Measurements from ENCODE around the gene MAN1C1. TPM values are rescaled to one million over a fixed set of nuclear protein-coding genes. Genes with fewer than 3 reads are reported as not detected.

Gene MAN1C1
- polyA plus RNA-seq, 1 of the 3 experiments (the other 2 are of a cell fraction), result 0.20 TPM

GRCh38 chr1:25792115-25792514 lies 175.5 kb downstream of the MAN1C1 start:
- Histone ChIP-seq H3K27me3 (ENCODE audit: insufficient read depth) (peaks cover 5% of the 10 kb centered on the region; the same call in 1 of the 2 replicates), H3K9me3 (no peaks in the 10 kb centered on the region), H3K27ac (ENCODE audit: low read depth in 2 of 2, low read length in 1 of 2) (no peak overlapping the region), H3K36me3 (replicated peaks in 1 of 2; ENCODE audit: control insufficient read depth in 1 of 2, insufficient read depth in 2 of 2, low read length in 1 of 2) (no peaks in the 10 kb centered on the region), H3K9me2 (no peaks in the 10 kb centered on the region), H2AFZ (ENCODE audit: low read depth) (no peak overlapping the region), H3K4me2 (no peak overlapping the region), H4K20me1 (ENCODE audit: insufficient read depth) (no peaks in the 10 kb centered on the region), H3K4me3 (ENCODE audit: low read depth in 2 of 2, low read length in 1 of 2) (no peak overlapping the region), H3K9ac (no peak overlapping the region), H3F3A (replicated peaks; ENCODE audit: insufficient read depth) (no peaks in the 10 kb centered on the region), H3K79me2 (ENCODE audit: insufficient read depth) (no peaks in the 10 kb centered on the region), H3K4me1 (ENCODE audit: control insufficient read depth in 1 of 2, insufficient read depth in 2 of 2, low read depth in 1 of 2, low read length in 1 of 2) (peaks cover 0 to 15% of the 10 kb centered on the region in 2 experiments; a peak in 1 of 4 replicates)
- DNase-seq, result no peak
- POLR2A ChIA-PET, result no interaction called here
- CTCF ChIA-PET, result interaction anchor here (1.0 to 1.7 kb wide), 2 partner anchors 26 to 184 kb away, joined by 3 to 4 read pairs; no protein-coding TSS in a partner anchor
- 70% methylated on average over 4 of the region's 4 CpGs for WGBS (ENCODE audit: low lambda C conversion rate)
- TF ChIP-seq IRF3 (IDR thresholded peaks at IDR 0.05; ENCODE audit: low read depth, low read length), result no peak
- no peak for TF ChIP-seq MXI1 (IDR thresholded peaks at IDR 0.05; ENCODE audit: low read depth, low read length)
- no peak for TF ChIP-seq CTCF (IDR thresholded peaks at IDR 0.05)

- no peaks in the 10 kb centered on the region for H3F3A ChIP-seq (replicated peaks; ENCODE audit: insufficient read depth)
- CTCF ChIA-PET, result interaction anchor here (0.7 to 1.1 kb wide), 3 partner anchors 13 to 179 kb away, joined by 3 read pairs; no protein-coding TSS in a partner anchor
Measured at GRCh38 chr1:25793585-25794170, 177.1 kb downstream of the MAN1C1 start.

More at GRCh38 chr1:25793585-25794170, 177.1 kb downstream of the MAN1C1 start:
- TF ChIP-seq FOXM1 (IDR thresholded peaks at IDR 0.05; ENCODE audit: low read depth), result no peak
- TF ChIP-seq CTCF (IDR thresholded peaks at IDR 0.05), result no peak
- no peak for TF ChIP-seq EZH2phosphoT487 (IDR thresholded peaks at IDR 0.05; ENCODE audit: borderline replicate concordance, low read depth)
- TF ChIP-seq EP300 (IDR thresholded peaks at IDR 0.05; ENCODE audit: borderline replicate concordance in 1 of 2, low read depth in 1 of 2, low read length in 1 of 2), result no peak
- no peak for TF ChIP-seq GABPA (IDR thresholded peaks at IDR 0.05; ENCODE audit: low read depth)
- no peak for TF ChIP-seq GATA2 (CRISPR knock-in tag; IDR thresholded peaks at IDR 0.05)
- TF ChIP-seq IRF3 (IDR thresholded peaks at IDR 0.05; ENCODE audit: low read depth, low read length), result no peak
- no peak for TF ChIP-seq SIN3A (IDR thresholded peaks at IDR 0.05; ENCODE audit: borderline replicate concordance, low read depth, low read length)
- TF ChIP-seq RXRA (IDR thresholded peaks at IDR 0.05; ENCODE audit: borderline replicate concordance, low read depth), result no peak
- no peaks in the 10 kb centered on the region for H4K20me1 ChIP-seq (ENCODE audit: insufficient read depth)
- no peaks in the 10 kb centered on the region for H3K79me2 ChIP-seq (ENCODE audit: insufficient read depth)
- H3K9ac ChIP-seq, result no peak overlapping the region
- H3K9me3 ChIP-seq, result no peaks in the 10 kb centered on the region
- H3K27me3 ChIP-seq (ENCODE audit: insufficient read depth), result peaks cover 5% of the 10 kb centered on the region; the same call in 1 of the 2 replicates
- no peaks in the 10 kb centered on the region for H3K9me2 ChIP-seq
- no peak overlapping the region for H3K4me2 ChIP-seq
- no peak for DNase-seq
- H2AFZ ChIP-seq (ENCODE audit: low read depth), result no peak overlapping the region
- no peak overlapping the region for H3K4me3 ChIP-seq (ENCODE audit: low read depth in 2 of 2, low read length in 1 of 2)
- peaks cover 0 to 12% of the 10 kb centered on the region in 2 experiments; a peak in 1 of 4 replicates for H3K4me1 ChIP-seq (ENCODE audit: control insufficient read depth in 1 of 2, insufficient read depth in 2 of 2, low read depth in 1 of 2, low read length in 1 of 2)
- H3K36me3 ChIP-seq (replicated peaks in 1 of 2; ENCODE audit: control insufficient read depth in 1 of 2, insufficient read depth in 2 of 2, low read length in 1 of 2), result no peaks in the 10 kb centered on the region
- H3K27ac ChIP-seq (ENCODE audit: low read depth in 2 of 2, low read length in 1 of 2), result no peak overlapping the region
- POLR2A ChIA-PET, result no interaction called here
- WGBS (ENCODE audit: low lambda C conversion rate), result 85% methylated on average over 7 of the region's 7 CpGs
